ENCODE measurements around the gene KCNAB2. TPM values are rescaled to one million over a fixed set of nuclear protein-coding genes. Genes with fewer than 3 reads are reported as not detected.

Gene KCNAB2
- total RNA-seq, 2 donors from 2014 or later: 9.3 to 14.3 TPM

DNA sequence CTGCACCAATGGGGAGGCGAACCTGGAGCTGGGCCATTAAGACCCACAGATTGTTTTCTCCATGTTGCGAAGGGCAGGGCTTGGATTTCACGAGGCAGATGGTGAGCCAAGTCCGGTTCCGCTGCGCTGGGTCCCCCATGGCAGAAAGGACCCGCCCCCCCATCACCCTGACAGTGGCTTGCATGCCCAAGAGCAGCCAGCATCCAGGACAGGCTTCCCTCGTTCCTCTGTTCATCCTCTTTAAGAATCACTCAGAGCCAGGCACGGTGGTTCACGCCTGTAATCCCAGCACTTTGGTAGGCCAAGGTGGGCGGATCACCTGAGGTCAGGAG, 37.6 kb upstream of the KCNAB2 start:
- Histone ChIP-seq H3K36me3 (no peaks in the 10 kb centered on the region), H3K4me3 (no peak overlapping the region), H3K27me3 (no peaks in the 10 kb centered on the region), H3K4me1 (peaks cover 0 to 13% of the 10 kb centered on the region in 2 donors), H3K27ac (no peak overlapping the region), H3K9me3 (no peaks in the 10 kb centered on the region)
- DNase-seq (ENCODE audit: low spot score): no peak
- TF ChIP-seq, protein P1, sequence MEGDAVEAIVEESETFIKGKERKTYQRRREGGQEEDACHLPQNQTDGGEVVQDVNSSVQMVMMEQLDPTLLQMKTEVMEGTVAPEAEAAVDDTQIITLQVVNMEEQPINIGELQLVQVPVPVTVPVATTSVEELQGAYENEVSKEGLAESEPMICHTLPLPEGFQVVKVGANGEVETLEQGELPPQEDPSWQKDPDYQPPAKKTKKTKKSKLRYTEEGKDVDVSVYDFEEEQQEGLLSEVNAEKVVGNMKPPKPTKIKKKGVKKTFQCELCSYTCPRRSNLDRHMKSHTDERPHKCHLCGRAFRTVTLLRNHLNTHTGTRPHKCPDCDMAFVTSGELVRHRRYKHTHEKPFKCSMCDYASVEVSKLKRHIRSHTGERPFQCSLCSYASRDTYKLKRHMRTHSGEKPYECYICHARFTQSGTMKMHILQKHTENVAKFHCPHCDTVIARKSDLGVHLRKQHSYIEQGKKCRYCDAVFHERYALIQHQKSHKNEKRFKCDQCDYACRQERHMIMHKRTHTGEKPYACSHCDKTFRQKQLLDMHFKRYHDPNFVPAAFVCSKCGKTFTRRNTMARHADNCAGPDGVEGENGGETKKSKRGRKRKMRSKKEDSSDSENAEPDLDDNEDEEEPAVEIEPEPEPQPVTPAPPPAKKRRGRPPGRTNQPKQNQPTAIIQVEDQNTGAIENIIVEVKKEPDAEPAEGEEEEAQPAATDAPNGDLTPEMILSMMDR (IDR thresholded peaks at IDR 0.05): no peak

DNA sequence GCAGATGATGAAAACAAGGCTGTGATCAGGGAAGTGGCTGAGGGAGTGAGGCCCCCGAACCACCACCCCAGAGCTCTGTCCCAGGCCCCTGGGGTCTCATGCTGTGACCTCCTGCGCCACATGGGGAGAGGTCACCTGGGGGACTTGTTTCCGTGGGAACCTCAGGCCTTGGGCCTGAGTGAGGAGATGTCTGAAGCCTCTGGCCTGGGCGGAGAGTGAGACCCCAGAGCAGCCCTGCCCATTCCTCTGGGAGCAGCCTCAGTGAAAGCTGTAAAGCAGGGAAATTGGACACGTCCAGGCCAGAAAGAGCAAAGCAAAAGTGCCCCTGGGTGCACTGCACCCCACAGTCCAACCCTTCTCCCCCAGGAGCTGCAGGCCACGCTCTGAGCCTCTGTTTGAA, 37.0 kb upstream of the KCNAB2 start:
- H3K4me3 ChIP-seq: no peak overlapping the region
- peaks cover 0 to 15% of the 10 kb centered on the region in 2 donors for H3K4me1 ChIP-seq
- H3K9me3 ChIP-seq: no peaks in the 10 kb centered on the region
- H3K27me3 ChIP-seq: no peaks in the 10 kb centered on the region
- DNase-seq (ENCODE audit: low spot score): no peak
- no peak overlapping the region for H3K27ac ChIP-seq
- H3K36me3 ChIP-seq: no peaks in the 10 kb centered on the region
- TF ChIP-seq, protein P1 (IDR thresholded peaks at IDR 0.05): no peak

DNA sequence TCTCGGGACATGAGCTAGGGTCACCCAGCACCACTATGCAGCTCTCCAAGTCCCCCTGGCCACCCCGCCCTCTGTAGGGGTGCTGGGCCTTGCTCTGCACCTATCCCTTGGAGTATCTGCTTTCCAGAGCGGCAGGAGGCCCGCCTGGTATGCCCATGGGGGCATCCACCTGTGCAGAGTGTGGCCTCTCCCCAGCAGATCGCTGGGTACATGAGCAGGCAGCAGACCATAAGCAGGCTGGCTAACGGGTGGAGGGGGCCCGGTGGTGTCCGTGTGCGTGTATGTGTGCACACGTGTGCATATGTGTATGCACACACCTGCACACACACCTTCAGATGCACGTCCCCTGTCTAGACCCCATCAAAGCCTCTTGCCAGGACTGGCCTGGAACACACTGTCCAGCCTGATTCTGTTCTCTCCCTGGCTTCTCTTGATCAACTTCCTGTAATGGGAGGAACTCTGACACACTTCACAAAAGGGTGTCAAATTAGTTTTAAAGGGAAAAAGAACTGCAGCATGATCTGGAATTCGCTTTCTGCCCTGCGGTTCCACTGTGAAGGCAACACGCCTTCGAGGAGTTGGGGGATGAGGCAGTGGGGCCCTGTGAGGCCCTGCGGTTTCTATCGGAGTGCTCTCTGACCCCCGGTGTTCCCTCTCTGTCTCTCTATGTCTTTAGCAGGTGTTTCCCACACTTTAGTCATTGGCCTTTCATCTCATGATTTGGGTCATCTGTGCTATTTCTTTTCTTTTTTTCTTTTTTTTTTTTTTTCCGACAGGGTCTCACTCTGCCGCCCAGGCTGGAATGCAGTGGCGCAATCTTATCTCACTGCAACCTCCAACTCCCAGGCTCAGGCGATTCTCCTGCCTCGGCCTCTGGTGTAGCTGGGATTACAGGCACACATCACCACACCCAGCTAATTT, 36.3 kb upstream of the KCNAB2 start:
- DNase-seq (ENCODE audit: low spot score): no peak
- Histone ChIP-seq H3K4me3 (no peak overlapping the region), H3K9me3 (no peaks in the 10 kb centered on the region), H3K27me3 (no peaks in the 10 kb centered on the region), H3K36me3 (no peaks in the 10 kb centered on the region), H3K4me1 (peaks cover 0 to 18% of the 10 kb centered on the region in 2 donors), H3K27ac (no peak overlapping the region)
- TF ChIP-seq, protein P1 (IDR thresholded peaks at IDR 0.05): no peak

DNA sequence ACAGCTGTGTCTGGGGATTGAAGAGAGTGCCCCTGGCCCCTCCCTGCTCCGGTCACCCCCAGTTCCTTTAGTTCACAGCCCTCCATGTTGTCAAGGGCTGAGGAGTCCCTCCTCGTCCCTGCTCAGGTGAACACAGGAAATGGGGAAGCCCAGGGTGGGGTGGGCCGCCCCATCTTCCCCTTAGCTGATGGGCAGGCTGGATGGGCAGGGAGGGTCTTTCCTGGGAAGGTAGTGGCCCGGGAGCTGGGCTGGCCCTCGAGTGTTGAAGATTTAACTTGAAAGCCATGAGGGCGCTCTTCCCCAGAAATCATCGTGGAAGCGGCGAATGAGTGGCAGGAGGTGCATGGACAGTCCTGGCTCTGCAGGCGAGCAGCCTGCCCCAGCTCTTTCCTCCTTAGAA, 35.1 kb upstream of the KCNAB2 start:
- no peaks in the 10 kb centered on the region for H3K9me3 ChIP-seq
- H3K27ac ChIP-seq: no peak overlapping the region
- DNase-seq (ENCODE audit: low spot score): no peak
- H3K36me3 ChIP-seq: no peaks in the 10 kb centered on the region
- H3K4me1 ChIP-seq: peaks cover 0 to 22% of the 10 kb centered on the region in 2 donors
- TF ChIP-seq, protein P1 (IDR thresholded peaks at IDR 0.05): no peak
- no peak overlapping the region for H3K4me3 ChIP-seq
- no peaks in the 10 kb centered on the region for H3K27me3 ChIP-seq

DNA sequence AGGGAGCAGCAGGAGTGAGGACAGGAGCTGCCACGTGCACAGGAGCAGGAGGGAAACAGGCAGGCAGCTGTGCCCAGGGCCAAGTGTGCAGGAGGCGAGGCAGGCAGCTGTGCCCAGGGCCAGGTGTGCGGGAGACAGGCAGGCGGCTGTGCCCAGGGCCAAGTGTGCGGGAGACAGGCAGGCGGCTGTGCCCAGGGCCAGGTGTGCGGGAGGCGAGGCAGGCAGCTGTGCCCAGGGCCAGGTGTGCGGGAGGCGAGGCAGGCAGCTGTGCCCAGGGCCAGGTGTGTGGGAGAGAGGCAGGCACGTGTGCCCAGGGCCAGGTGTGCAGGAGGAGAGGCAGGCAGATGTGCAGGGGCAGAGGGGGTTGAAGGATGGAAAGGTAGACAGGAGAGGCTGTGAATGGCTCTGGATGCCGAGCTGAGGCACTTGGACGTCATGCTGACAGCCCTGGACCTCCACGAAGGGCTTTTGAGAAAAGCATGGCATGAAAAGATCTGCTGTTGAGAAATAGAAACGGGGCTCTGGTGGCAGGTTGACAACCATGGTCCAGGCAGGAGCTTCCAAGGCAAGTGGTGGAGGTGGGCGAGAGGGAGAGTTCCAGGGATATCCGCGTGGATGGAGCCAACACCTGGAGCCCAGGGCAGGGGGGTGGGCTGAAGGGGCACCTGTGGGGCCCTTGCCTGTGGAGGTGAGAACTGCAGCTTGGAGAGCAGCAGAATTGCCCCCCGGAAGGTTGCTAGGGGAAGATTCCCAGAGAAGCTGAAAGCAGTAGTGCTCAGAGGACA, 34.3 kb upstream of the KCNAB2 start:
- peaks cover 0 to 27% of the 10 kb centered on the region in 2 donors for H3K4me1 ChIP-seq
- H3K9me3 ChIP-seq: no peaks in the 10 kb centered on the region
- no peak overlapping the region for H3K27ac ChIP-seq
- no peak overlapping the region for H3K4me3 ChIP-seq
- no peaks in the 10 kb centered on the region for H3K27me3 ChIP-seq
- H3K36me3 ChIP-seq: no peaks in the 10 kb centered on the region
- DNase-seq (ENCODE audit: low spot score): no peak
- TF ChIP-seq, protein P1 (IDR thresholded peaks at IDR 0.05): no peak
